Spleen (tissue), 7 donors: Measurements from ENCODE around the gene RNASE7.
"Not testable (repeated sequence)": the region's sequence is repeated elsewhere in the genome, so short reads cannot be mapped to it uniquely, and the experiment has no call there.

ENCODE experiments used
- POLR2A ChIP-seq, 3 donors: fragments of 450-650 bp; IDR thresholded peaks; one replicate each; pipeline ENCODE4 v1.5.1; 2017; ENCODE audit warnings: antibody characterized with exemption in 3 of 3, mild to moderate bottlenecking in 1 of 3
- POLR2AphosphoS5 ChIP-seq, 3 donors: sonication (generic); formaldehyde crosslinking; IDR thresholded peaks; one replicate each; pipeline ENCODE4 v1.5.1; 2017; ENCODE audit warnings: antibody characterized with exemption in 3 of 3
- TF ChIP-seq, protein P1 (sequence below), 11 experiments: fragments of 200-600 bp in 7 of 11; fragments of 450-650 bp in 4 of 11; sonication (generic) in 4 of 11; IDR thresholded peaks in 8 of 11; conservative IDR thresholded peaks in 3 of 11; 1 replicate in 7 of 11; 2 replicates in 4 of 11; pipeline versions ENCODE4 v1.4.0 to v1.8.0; 2016 to 2021; ENCODE audit warnings: antibody characterized with exemption in 11 of 11, inconsistent platforms in 4 of 11, mild to moderate bottlenecking in 1 of 11
- donor health status: DM: no; HTN: no; CAD: no; lungs with moderate emphysema.
- donor health status: DM: no; HTN: no; CAD: no.
- donor health status: DM: no; HTN: no; CAD: no.

DNA sequence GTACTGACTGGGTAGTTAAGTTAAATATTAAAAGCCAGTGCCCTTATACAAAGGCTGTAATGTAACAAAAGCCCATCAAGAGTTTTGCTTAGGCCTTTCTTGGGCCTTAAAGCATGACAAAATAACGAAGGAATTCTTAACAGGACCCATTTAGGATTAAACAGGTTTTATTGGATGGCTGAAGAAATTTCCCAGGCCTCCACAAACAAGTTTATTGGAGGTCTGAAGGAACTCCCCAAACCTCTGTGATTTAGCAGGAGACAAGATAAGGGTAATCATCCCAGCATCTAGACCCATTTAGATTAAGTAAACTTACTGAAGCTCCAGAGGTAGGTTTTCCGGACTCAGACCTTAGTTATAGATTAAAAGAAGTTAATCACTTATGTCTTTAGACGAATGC is 32.4 kb upstream of the RNASE7 start:
- TF ChIP-seq POLR2A, POLR2AphosphoS5 (IDR thresholded peaks at IDR 0.05): not testable (repeated sequence)
- TF ChIP-seq, protein P1, sequence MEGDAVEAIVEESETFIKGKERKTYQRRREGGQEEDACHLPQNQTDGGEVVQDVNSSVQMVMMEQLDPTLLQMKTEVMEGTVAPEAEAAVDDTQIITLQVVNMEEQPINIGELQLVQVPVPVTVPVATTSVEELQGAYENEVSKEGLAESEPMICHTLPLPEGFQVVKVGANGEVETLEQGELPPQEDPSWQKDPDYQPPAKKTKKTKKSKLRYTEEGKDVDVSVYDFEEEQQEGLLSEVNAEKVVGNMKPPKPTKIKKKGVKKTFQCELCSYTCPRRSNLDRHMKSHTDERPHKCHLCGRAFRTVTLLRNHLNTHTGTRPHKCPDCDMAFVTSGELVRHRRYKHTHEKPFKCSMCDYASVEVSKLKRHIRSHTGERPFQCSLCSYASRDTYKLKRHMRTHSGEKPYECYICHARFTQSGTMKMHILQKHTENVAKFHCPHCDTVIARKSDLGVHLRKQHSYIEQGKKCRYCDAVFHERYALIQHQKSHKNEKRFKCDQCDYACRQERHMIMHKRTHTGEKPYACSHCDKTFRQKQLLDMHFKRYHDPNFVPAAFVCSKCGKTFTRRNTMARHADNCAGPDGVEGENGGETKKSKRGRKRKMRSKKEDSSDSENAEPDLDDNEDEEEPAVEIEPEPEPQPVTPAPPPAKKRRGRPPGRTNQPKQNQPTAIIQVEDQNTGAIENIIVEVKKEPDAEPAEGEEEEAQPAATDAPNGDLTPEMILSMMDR (IDR thresholded peaks at IDR 0.05 in 8 of 11, conservative IDR thresholded peaks at IDR 0.05 in 3 of 11) = not testable (repeated sequence)
